ENCODE data around the gene WIPI1.
"Not testable (repeated sequence)": the region's sequence is repeated elsewhere in the genome, so short reads cannot be mapped to it uniquely, and the experiment has no call there.

WIPI1 gene, protein sequence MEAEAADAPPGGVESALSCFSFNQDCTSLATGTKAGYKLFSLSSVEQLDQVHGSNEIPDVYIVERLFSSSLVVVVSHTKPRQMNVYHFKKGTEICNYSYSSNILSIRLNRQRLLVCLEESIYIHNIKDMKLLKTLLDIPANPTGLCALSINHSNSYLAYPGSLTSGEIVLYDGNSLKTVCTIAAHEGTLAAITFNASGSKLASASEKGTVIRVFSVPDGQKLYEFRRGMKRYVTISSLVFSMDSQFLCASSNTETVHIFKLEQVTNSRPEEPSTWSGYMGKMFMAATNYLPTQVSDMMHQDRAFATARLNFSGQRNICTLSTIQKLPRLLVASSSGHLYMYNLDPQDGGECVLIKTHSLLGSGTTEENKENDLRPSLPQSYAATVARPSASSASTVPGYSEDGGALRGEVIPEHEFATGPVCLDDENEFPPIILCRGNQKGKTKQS

DNA sequence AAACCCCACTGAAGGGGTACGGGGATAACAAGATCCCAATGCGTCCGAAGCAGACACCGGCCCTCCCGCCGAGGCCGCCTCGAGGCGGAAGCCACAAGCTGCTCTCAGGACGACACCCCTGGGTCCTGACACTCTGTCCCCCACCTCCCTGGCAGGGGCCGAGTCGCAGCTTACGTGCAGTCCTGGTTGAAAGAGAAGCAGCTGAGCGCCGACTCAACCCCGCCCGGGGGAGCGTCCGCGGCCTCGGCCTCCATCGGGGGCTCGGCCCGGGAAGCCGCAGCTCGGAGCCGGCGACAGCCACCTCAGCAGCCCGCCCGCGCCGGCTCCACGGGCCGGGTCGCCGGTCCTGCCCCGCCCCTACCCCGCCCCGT is at the start of gene WIPI1:
Gene WIPI1 (minus strand): TSS at position 329 of the 371 bp plus-strand sequence. CDS start 75 bp downstream, at position 254.
- no peak for DNase-seq (ENCODE audit: low read depth)

DNA sequence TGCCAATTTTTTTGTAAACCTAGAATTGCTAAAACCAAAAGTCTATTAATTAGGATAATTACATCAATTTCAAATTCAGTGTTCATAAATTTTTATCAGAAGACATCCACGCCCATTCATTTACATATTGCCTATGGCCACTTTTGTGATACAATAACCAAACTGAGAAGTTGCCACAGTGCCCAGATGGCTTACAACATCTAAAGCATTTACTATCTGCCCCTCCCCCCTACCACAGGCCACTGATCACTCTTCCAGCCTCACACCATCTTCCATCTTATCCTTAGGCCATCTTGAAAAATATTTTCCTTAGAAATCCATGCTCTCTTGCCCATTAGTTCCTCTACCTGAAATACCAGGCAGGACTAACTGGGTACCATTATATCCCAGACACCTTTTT is 48.7 kb upstream of the WIPI1 start:
- no peak for DNase-seq (ENCODE audit: low read depth)

DNA sequence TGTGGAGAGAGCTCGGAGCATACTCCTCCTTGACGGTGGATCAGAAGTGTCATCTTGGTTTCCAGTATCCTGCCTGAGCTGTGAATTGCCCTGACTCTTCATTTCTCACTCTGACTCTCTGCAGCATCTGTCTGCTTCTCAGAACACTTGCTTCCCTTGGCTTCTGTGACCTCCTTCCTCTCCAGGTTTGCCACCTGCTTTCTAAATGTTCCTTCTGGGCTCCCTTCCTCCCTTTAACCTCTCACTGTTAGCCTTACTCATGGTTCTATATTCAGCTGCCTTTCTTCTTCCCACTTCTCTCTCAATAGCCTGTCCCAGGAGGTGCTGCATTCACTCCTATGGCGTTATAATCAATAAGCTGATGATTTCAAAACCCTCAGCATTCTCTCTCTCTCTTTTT is 43.8 kb upstream of the WIPI1 start:
- DNase-seq (ENCODE audit: low read depth), result no peak

DNA sequence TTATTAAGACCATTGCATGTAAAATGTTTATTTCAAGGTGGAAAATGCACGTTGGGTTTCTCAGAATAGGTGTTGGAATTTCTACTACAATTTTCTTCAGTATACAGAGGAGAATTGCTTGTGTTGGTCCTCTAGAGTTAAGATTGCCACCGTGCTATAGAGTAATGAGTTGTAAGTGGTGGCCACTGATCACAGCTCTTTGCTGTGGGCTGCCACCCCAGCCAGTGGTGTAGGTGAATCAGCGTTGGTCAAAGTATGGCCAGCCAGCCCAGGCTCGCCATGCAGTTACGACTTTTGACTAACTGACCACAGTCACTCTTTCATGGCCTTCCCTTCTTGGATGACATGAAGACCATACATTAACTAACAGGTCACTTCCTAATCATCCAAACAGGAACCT is 42.3 kb upstream of the WIPI1 start:
- no peak for DNase-seq (ENCODE audit: low read depth)

DNA sequence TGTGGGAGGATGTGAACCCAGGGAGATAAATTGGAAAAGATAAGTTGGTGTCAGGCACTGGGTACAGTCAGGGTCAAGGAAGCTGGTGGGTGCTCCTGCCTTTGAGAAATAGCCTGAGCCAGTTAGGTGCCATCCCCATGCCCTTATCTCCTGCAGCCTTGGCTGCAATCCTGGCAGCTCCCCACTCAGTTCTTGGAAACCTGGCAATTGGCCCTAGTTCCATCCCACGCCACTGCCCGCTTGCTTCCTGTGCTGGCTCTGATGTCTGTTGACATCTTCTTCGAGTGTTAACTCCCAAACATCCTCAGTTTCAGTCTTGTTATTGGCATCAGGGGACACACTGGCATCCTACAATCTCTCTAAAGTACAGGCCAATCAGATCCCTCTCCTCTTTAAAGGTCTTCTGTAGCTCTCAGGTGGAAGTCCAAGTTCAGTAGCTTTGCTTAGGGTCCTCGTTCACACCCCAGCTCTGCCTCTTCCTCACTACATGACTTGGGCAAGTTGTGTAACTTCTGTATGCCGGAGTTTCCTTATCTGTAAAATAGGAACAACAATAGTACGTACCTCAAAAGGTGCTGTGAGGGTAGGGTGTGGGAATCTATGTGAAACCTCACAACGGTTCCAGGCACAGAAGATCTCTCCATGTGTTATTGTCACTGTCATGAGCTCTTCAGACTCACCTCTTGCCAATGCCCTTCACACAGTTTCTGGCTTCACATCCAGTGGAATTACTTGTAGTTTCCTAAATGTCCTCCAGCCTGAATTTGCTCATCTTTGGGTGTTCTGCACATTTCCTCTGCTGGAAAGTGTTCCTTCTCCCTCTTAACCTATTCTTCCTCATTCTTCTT is 41.4 kb upstream of the WIPI1 start:
- no peak for DNase-seq (ENCODE audit: low read depth)

DNA sequence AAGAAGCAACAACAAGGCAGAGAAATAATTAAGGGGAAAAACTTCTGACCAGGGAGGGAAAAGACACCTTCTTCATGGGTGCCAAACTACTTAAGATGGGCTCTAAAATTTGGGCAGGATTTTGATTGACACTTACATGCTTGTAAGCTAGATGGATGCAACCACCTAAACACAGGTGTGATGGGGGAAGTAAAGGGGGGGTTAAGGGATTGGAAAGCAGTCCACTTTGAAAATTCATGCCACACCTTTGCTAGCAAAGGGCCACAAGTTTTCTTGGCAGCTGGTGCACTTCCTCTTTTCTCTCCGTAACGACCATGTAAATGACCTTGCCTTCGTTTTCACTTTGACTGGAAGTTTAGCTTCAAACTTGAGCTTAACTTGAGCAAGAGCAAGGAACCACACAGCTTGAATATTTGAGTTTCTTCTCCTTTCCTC is 40.6 kb upstream of the WIPI1 start:
- DNase-seq (ENCODE audit: low read depth), result no peak

DNA sequence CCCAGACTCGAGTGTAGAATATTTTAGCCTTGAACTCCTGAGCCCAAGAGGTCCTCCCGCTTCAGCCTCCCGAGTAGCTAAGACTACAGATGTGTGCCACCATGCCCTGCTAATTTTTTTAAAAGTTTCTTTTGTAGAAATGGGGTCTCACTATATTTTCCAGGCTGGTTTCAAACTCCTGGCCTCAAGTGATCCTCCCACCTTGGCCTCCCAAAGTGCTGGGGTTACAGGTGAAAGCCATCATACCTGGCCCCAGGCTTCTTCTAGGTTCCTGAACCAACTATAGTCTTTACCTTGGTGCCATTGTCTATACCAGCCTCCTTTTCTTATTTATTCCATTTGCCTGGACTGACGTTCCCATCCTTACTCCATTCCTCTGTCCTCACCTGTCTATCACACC is 37.8 kb upstream of the WIPI1 start:
- DNase-seq (ENCODE audit: low read depth), result no peak

DNA sequence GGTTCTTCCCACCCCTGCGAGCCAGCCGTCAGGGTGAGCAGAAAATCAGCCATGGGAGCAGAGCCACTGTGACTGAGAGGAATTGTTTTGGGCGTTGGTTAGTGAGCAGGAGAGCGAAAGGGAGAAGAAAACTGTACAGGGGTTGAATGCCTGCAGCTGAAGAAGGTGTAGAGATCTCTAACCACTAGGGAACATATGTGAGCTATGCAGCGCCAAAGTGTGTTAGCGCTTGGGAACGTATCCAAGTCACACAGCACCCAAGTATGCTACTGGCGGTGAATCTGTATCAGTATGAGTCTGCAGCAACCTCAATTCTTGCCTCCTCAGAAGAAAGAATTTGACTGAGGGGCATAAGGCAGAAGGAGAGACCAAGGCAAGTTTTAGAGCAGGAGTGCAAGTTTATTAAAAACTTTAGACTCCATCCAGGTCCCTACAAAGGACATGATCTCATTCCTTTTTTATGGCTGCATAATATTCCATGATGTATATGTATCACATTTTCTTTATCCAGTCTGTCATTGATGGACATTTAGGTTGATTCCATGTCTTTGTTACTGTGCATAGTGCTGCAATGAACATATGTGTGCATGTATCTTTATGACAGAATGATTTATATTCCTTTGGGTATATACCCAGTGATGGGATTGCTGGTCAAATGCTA is 35.2 kb upstream of the WIPI1 start:
- DNase-seq (ENCODE audit: low read depth), result not testable (repeated sequence)

DNA sequence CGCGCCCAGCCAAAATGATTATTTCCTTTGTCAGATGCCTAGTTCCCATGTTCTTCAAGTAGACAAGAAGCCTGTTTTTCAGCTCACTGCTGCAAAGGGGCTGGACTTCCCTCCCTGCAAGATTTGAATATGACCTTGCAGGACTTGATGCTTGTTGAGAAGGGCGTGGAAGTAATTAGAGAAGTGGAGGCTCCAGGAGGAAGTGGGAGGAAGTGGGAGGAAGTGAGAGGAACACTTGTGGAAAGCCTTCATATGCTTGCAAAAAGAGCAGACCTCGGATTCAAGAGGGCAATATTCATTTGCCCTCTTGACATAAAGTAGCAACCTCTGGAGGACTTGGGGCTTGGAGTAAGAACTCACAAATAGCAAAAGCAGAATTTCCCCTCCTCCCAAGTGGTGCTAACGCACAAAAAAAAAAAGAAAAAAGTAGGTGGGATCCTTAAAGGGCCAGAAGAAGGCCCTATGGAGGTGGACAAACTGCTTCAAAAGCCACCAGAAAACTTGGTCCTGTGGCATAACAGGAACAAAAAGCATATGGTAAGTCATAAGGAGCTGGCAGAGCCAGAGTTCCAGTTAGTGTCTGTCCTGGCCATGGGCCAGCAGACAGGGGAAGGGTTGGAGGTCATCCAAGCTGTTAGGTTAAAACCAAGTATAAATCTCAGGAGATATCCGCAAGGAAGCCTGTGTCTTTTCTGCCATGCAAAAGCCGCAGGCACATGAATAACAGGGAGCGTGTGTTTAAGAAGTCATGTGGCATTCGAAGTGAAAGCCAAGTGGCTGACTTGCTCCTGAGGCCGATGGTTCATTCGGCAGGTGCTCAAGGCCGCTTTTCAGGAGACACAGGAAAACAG is 34.3 kb upstream of the WIPI1 start:
- no peak for DNase-seq (ENCODE audit: low read depth)

DNA sequence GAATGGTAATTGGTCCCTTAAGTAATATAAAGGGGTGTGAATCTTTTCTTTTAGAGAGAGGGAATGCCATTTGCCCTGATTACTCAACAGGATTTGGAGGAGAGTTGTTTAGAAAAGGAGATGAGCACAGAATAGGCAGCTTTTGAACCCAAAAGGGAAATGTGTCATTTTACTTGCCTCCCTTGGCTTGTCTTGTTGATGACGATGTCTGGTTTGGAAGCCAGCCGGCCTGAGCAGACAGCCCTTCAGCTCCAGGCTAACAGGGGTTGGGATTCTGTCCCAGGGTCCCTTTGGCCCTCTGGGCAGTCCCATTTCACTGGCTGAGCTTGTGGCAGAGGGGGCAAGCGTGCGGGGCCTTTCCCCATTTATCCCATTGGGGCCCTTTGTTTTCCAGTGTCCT is 32.6 kb upstream of the WIPI1 start:
- DNase-seq (ENCODE audit: low read depth), result no peak

DNA sequence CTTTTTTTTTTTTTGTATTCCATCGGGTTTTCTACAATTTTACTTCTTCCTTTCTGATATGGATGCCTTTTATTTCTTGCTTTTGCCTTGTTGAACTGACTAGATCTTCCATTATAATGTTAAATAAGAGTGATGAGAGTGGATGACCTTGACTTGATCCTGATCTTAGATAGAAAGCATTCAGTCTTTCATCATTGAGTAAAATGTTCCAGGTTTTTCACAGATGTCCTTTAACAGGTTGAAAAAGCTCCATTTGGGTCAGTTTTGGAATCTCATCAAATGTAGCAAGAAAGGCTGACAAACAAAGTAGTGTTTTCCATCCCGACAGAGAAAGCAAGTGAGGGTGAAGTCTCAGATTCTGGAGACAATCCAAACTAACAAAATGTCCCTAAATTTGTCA is 27.2 kb upstream of the WIPI1 start:
- no peak for DNase-seq (ENCODE audit: low read depth)

DNA sequence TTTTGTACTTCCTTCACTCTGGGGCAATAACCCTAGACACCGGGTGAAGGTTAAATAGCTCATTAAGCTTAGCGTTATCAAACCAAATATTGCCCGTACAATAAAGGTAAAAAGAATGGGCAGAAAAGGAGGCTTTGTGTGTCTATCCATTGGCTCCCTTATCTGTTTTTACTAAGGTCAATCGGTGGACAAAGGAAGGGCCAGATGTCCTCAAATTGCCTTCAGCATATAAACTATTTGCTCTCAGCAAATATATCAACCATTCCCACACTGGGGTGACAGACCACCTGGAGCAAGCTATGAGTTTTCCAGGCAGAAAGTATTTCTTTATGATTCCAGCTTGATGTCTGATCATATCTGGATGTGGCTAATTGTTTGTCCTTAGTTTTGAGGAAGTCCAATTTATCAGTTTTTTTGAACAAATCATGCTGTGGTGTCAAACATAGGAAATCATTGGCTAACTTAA is 25.3 kb upstream of the WIPI1 start:
- no peak for DNase-seq (ENCODE audit: low read depth)

DNA sequence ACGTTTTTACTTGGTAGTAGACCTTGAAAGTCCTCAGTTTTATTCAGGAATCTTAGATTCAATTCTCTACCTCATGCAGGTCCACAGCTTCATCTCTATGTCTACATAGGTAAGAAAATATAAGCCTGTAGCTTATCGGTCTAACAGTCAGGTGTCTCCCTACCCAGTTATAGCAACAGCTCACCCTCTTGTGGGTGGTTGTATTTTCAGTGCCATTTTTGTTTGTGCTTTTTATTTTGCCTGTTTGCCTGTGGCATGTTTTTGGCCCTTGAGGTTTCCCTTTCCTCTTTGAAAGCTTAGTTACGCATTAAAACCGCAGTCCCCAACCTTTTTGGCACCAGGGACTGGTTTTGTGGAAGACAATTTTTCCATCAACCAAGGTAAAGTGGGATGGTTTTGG is 23.6 kb upstream of the WIPI1 start:
- DNase-seq (ENCODE audit: low read depth), result no peak

DNA sequence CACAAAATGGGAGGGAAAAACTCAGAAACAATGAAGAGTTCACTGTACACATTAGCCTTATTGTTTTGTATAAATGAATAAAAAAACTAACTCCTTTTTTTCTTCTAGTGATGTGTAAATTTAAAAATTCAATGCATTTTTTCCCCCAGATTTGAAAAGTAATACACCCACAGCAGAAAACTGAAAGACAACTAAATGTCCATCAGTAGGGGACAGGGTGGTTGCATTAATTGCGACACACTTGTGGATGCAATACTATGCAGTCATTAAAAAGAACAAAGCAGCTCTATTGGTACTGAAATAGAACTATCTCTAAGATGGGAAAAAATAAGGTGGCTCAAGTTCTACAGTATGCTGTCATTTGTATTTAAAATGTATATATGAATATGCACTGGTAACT is 13.7 kb upstream of the WIPI1 start:
- no peak for DNase-seq (ENCODE audit: low read depth)

DNA sequence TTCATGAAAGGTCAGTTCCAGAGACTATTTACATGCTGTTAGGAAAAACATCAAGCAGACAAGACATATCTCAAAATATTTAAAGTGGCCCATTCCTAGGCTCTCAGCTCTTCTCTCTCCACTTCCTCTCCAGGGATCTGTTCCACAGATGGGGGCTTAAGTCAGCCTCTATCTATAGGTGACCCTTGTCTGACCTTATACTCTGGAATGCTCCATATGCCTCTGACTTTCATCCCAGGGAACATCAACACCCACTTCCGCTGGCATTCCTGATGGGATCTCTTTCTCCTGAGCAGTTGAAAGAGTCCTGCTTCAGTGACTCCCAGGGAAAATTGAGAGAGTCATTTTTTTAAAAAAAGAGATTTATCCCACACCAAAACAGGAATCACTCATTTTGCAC is 11.5 kb upstream of the WIPI1 start:
- DNase-seq (ENCODE audit: low read depth), result peak; percentile 68

DNA sequence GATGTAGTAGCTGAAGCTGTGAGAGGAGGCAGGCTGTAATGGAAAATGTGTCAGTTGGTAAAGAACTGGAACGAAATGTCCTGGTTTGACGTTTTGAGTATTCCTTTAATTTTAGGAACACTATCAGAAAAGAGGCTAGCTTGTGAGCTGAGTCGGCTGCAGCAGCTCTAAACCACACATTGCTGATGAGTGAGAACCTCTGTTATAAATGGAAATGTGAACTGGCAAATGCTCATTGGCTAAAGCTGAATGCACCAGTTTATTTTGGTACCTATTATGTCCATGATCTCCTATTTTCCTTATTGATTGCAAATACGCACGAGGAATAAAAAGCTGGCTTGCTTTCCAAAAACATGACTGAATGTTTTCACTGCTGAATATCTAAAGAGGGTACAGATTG is 11.0 kb upstream of the WIPI1 start:
- peak; percentile 43 for DNase-seq (ENCODE audit: low read depth)

DNA sequence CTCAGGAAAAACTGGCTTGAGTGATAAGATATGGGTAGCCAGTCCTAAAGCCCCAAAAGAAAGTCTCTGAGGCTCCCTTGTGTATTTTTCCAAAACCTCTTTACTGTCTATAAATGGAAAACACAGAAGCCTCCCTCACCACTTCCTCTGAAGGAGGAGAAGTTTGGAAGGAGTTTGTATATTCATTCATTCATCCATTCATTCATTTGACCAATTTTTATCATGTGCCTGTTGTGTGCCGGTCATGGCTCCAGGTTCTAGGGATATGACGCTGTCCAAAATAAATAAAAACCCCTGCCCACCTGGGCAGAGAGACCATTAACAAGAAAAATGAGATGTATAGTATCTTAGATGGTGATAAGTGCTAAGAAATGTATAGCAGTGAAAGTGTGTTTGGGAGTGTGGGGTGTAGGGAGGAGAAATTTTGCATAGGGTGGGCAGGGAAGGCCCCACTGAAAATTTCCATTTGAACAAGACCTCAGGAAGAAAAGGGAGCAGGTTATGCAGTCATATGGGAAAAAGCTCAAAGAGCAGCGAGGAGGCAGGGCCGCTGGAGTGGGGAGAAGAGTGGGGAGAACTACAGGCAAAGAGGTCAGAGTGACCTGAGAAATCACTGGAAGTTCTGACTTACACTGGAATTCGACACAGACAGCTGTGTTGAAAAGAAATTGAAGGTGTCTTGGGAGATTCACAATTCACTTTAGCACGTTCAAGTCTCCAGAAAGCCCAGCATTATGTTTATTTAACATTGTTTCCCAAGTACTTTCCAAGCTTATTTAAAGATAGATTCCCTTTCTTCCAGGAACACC is 6.1 kb upstream of the WIPI1 start:
- no peak for DNase-seq (ENCODE audit: low read depth)

DNA sequence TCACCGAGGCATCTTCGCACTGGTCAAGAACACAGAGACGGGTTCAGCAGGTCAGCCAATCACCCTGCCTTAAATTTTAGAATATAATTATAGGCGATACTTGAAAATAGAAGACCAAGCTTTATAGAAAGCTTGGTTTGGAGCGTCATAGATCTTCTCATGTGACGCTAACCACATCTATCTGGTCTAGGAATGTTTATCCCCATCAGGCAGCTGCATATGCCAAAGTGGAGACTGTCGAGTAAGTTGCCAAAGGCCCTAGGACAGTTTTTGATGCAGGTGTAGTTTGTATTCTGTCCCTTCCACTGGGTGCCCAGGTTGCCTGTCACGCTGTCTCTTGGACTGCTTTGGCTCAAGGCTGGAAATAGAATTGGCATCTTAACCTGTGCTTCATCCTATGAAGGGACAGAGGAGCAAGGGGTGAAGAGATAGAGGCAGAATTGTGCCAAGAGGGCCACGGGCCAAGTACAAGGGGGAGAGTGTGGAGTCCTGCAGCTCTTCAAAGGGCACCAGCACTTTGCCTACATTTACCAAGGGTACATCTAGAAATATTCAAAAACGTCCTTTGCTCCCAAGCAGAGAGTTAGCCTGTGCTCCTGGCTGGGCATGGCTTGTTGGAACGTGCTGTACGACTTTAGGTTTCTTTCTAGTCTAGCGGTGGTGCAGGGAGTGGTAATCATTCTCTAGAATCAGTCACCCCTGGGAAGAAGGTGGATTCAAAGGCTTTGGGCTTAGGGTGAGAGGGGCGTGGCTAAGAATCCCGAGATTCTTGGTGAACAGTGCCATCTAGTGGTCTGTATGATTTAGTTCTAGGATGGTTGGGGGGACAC is 5.3 kb upstream of the WIPI1 start:
- peak; percentile 81 for DNase-seq (ENCODE audit: low read depth)

DNA sequence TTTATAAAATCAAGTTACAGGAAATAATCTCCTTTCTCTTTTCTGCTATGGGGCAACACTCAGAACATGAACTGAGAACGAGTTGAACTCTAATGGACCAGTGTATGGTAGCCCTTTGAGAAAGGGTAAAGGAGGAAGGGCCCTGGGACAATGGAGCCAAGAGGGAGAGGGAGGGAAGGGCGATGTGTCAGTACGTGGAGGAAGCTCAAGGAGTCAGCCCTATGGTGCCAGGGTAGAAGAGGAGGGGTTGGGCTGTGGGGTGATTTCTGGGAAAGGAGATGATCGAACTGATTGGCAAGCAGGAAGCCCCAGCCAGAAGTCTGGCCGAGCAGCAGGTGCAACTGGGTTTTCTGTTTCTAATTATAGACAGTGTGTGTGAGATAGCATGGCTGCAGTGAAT is 4.3 kb upstream of the WIPI1 start:
- no peak for DNase-seq (ENCODE audit: low read depth)

DNA sequence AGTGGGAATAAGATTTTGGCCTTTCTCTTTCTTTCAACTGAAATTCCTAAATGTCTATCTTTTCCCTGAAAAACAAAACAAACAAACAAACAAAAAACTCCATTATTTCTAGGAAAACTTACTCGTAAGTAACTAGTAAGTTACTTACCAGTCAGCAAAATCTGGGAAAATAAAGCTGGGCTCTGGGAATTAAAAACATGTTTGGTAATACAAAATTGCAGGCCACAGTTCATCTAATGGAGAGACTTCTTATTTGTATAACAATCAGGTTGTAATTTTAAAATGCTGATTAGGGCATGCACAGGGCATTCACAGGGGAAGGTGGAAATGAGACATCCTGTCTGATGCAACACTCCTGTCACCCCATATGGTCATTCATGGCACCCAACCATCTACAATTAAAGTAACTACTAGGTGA is 3.8 kb upstream of the WIPI1 start:
- DNase-seq (ENCODE audit: low read depth), result no peak
